ENCODE measurements around the gene PSORS1C1.
"Not testable (repeated sequence)": the region's sequence is repeated elsewhere in the genome, so short reads cannot be mapped to it uniquely, and the experiment has no call there.

GRCh38 chr6:31164475-31165063 is 50.0 kb downstream of the PSORS1C1 start:
- not testable (repeated sequence) for TF ChIP-seq POLR2AphosphoS5 (IDR thresholded peaks at IDR 0.05; ENCODE audit: low read depth, low read length); POLR2A (IDR thresholded peaks at IDR 0.05; ENCODE audit: low read depth, low read length); TAF1 (IDR thresholded peaks at IDR 0.05; ENCODE audit: borderline replicate concordance, low read depth, low read length)
